H9 (cell line): ENCODE data around the gene ERFL. TPM values are rescaled to one million over a fixed set of nuclear protein-coding genes. Genes with fewer than 3 reads are reported as not detected.

Experiments
- DNase-seq: peaks from one replicate; pipeline ENCODE4 v3.0.0-alpha.2; 2017
- H2AFZ ChIP-seq: one replicate; pipeline ENCODE4 v1.6.1; 2013; ENCODE audit warnings: mild to moderate bottlenecking, low read length, control low read depth, moderate library complexity
- H2AK5ac ChIP-seq: 2 replicates; pipeline ENCODE4 v1.6.1; 2013; ENCODE audit warnings: low read length, control low read depth, mixed read lengths; ENCODE audit not compliant: insufficient read length
- H2BK120ac ChIP-seq: one replicate; pipeline ENCODE4 v1.6.1; 2013; ENCODE audit warnings: low read depth, mild to moderate bottlenecking, low read length, control low read depth, inconsistent platforms; ENCODE audit not compliant: poor library complexity, severe bottlenecking
- H2BK12ac ChIP-seq: 2 replicates; pipeline ENCODE4 v1.6.1; 2013; ENCODE audit warnings: low read length, control low read depth, mixed read lengths, low read depth; ENCODE audit not compliant: insufficient read length
- H2BK15ac ChIP-seq: 2 replicates; pipeline ENCODE4 v1.6.1; 2013; ENCODE audit warnings: low read depth, low read length, control low read depth
- H2BK20ac ChIP-seq: one replicate; pipeline ENCODE4 v1.6.1; 2013; ENCODE audit warnings: low read depth, mild to moderate bottlenecking, low read length, control low read depth, inconsistent platforms; ENCODE audit not compliant: poor library complexity, severe bottlenecking
- H2BK5ac ChIP-seq: 2 replicates; pipeline ENCODE4 v1.6.1; 2013; ENCODE audit warnings: low read length, control low read depth, mixed read lengths; ENCODE audit not compliant: insufficient read length
- H3K14ac ChIP-seq: 2 replicates; pipeline ENCODE4 v1.6.1; 2013; ENCODE audit warnings: low read length, control low read depth; ENCODE audit not compliant: insufficient read depth
- H3K18ac ChIP-seq: 2 replicates; pipeline ENCODE4 v1.6.1; 2013; ENCODE audit warnings: low read depth, mild to moderate bottlenecking, mixed read lengths, low read length, control low read depth; ENCODE audit not compliant: insufficient read length
- H3K23ac ChIP-seq: 2 replicates; pipeline ENCODE4 v1.6.1; 2013; ENCODE audit warnings: low read length, control low read depth, mixed read lengths, low read depth; ENCODE audit not compliant: insufficient read length
- H3K23me2 ChIP-seq: 2 replicates; pipeline ENCODE4 v1.6.1; 2013; ENCODE audit warnings: low read depth, mild to moderate bottlenecking, mixed read lengths, low read length, control low read depth; ENCODE audit not compliant: insufficient read length, poor library complexity, severe bottlenecking
- H3K27ac ChIP-seq: 2 replicates; pipeline ENCODE4 v1.5.1; 2013; ENCODE audit warnings: low read length, control low read depth, mixed read lengths, low read depth; ENCODE audit not compliant: insufficient read length
- H3K27me3 ChIP-seq: 2 replicates; pipeline ENCODE4 v1.6.1; 2013; ENCODE audit warnings: low read length, control low read depth, inconsistent platforms; ENCODE audit not compliant: insufficient read depth
- H3K4ac ChIP-seq: 2 replicates; pipeline ENCODE4 v1.6.1; 2013; ENCODE audit warnings: low read depth, mild to moderate bottlenecking, control low read depth, inconsistent platforms, low read length, moderate library complexity
- H3K4me1 ChIP-seq: 2 replicates; pipeline ENCODE4 v1.6.1; 2013; ENCODE audit warnings: low read length, control low read depth, inconsistent platforms; ENCODE audit not compliant: insufficient read depth
- H3K4me2 ChIP-seq: 2 replicates; pipeline ENCODE4 v1.6.1; 2013; ENCODE audit warnings: low read length, control low read depth, mixed read lengths; ENCODE audit not compliant: insufficient read length, insufficient read depth
- H3K56ac ChIP-seq: 2 replicates; pipeline ENCODE4 v1.6.1; 2013; ENCODE audit warnings: low read depth, mild to moderate bottlenecking, mixed read lengths, low read length, control low read depth; ENCODE audit not compliant: insufficient read length
- H3K79me1 ChIP-seq: 2 replicates; pipeline ENCODE4 v1.6.1; 2013; ENCODE audit warnings: low read depth, mild to moderate bottlenecking, moderate library complexity, low read length, control low read depth, inconsistent platforms; ENCODE audit not compliant: insufficient read depth, poor library complexity, severe bottlenecking
- H3K79me2 ChIP-seq: 2 replicates; pipeline ENCODE4 v1.6.1; 2013; ENCODE audit warnings: low read length, control low read depth, inconsistent platforms; ENCODE audit not compliant: insufficient read depth
- H3K9ac ChIP-seq: 2 replicates; pipeline ENCODE4 v1.6.1; 2013; ENCODE audit warnings: low read length, control low read depth, mixed read lengths; ENCODE audit not compliant: insufficient read length; ENCODE audit errors: extremely low read depth
- H3K9me3 ChIP-seq: one replicate; pipeline ENCODE4 v1.6.1; 2013; ENCODE audit warnings: low read depth, low read length, inconsistent platforms; ENCODE audit not compliant: control insufficient read depth
- H3T11ph ChIP-seq: one replicate; pipeline ENCODE4 v1.6.1; 2013; ENCODE audit warnings: mild to moderate bottlenecking, low read length, control low read depth, inconsistent platforms
- H4K20me1 ChIP-seq: one replicate; pipeline ENCODE4 v1.6.1; 2013; ENCODE audit not compliant: control insufficient read depth, insufficient read length, insufficient read depth
- H4K5ac ChIP-seq: 2 replicates; pipeline ENCODE4 v1.6.1; 2013; ENCODE audit warnings: low read depth, mild to moderate bottlenecking, mixed read lengths, low read length, control low read depth; ENCODE audit not compliant: insufficient read length
- H4K8ac ChIP-seq: replicated peaks from 2 replicates; pipeline ENCODE4 v1.6.1; 2013; ENCODE audit warnings: low read length, control low read depth, mixed read lengths, low read depth; ENCODE audit not compliant: insufficient read length
- H4K91ac ChIP-seq: 2 replicates; pipeline ENCODE4 v1.6.1; 2013; ENCODE audit warnings: low read depth, mild to moderate bottlenecking, moderate library complexity, mixed read lengths, low read length, control low read depth; ENCODE audit not compliant: insufficient read length
- H3K27ac Mint-ChIP-seq, 3 experiments: 2 replicates in 2 of 3; 3 replicates in 1 of 3; pipeline ENCODE4 v1.8.0; 2020 to 2021; ENCODE audit warnings: mixed read lengths in 3 of 3, mild to moderate bottlenecking in 1 of 3, moderate library complexity in 1 of 3
- H3K27me3 Mint-ChIP-seq: 2 replicates; pipeline ENCODE4 v1.8.0; 2021; ENCODE audit warnings: low read depth, mild to moderate bottlenecking, moderate library complexity, mixed read lengths
- H3K36me3 Mint-ChIP-seq, 3 experiments: 2 replicates in 2 of 3; 3 replicates in 1 of 3; pipeline ENCODE4 v1.8.0; 2020 to 2021; ENCODE audit warnings: low read depth in 3 of 3, mixed read lengths in 3 of 3; ENCODE audit not compliant: insufficient read depth in 1 of 3
- H3K4me1 Mint-ChIP-seq, 2 experiments: 2 replicates each; pipeline ENCODE4 v1.8.0; 2020; ENCODE audit warnings: mixed read lengths in 2 of 2
- H3K4me3 Mint-ChIP-seq, 2 experiments: 2 replicates in 1 of 2; 3 replicates in 1 of 2; pipeline ENCODE4 v1.8.0; 2020 to 2021; ENCODE audit warnings: mild to moderate bottlenecking in 2 of 2, mixed read lengths in 2 of 2, moderate library complexity in 1 of 2
- H3K9me3 Mint-ChIP-seq, 2 experiments: 2 replicates in 1 of 2; 3 replicates in 1 of 2; pipeline ENCODE4 v1.8.0; 2020; ENCODE audit warnings: mild to moderate bottlenecking in 2 of 2, mixed read lengths in 2 of 2, moderate library complexity in 1 of 2
- WGBS: extraction: QIAGEN DNeasy Blood & Tissue Kit; methylation state at CpG from one replicate; pipeline ENCODE4 v1.1.7; 2013; ENCODE audit warnings: missing lambda C conversion rate, low lambda C conversion rate, mixed read lengths; ENCODE audit not compliant: insufficient read length; ENCODE audit errors: extremely low coverage; 5-methylcytosine and 5-hydroxymethylcytosine counted together
- total RNA-seq: library from RNA; stranded (reverse); gene quantifications from 2 replicates; pipeline ENCODE4 v1.2.1, GENCODE V29; 2021
- TF ChIP-seq, protein P1 (sequence below): fragments of 200-600 bp; sonication (generic); conservative IDR thresholded peaks from 3 replicates; pipeline ENCODE4 v1.8.0; 2021; ENCODE audit warnings: antibody characterized with exemption, mild to moderate bottlenecking

Gene ERFL
- total RNA-seq, 1 experiment from 2014 or later: 0.22 TPM

GRCh38 chr19:41911889-41912731, 16.1 kb downstream of the ERFL start:
- TF ChIP-seq, protein P1, sequence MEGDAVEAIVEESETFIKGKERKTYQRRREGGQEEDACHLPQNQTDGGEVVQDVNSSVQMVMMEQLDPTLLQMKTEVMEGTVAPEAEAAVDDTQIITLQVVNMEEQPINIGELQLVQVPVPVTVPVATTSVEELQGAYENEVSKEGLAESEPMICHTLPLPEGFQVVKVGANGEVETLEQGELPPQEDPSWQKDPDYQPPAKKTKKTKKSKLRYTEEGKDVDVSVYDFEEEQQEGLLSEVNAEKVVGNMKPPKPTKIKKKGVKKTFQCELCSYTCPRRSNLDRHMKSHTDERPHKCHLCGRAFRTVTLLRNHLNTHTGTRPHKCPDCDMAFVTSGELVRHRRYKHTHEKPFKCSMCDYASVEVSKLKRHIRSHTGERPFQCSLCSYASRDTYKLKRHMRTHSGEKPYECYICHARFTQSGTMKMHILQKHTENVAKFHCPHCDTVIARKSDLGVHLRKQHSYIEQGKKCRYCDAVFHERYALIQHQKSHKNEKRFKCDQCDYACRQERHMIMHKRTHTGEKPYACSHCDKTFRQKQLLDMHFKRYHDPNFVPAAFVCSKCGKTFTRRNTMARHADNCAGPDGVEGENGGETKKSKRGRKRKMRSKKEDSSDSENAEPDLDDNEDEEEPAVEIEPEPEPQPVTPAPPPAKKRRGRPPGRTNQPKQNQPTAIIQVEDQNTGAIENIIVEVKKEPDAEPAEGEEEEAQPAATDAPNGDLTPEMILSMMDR: no peak
- Histone ChIP-seq H4K20me1 (no peaks in the 10 kb centered on the region), H3K56ac (no peak overlapping the region), H2BK5ac (no peak overlapping the region), H3K14ac (no peak overlapping the region), H3K18ac (no peak overlapping the region), H3K23me2 (peaks cover 5% of the 10 kb centered on the region), H2AK5ac (no peak overlapping the region), H3K23ac (no peak overlapping the region), H2BK20ac (no peak overlapping the region), H3K4ac (no peak overlapping the region), H3K79me2 (no peaks in the 10 kb centered on the region), H3K4me1 (no peaks in the 10 kb centered on the region), H4K91ac (no peak overlapping the region), H2BK120ac (no peak overlapping the region), H2AFZ (no peak overlapping the region), H3K79me1 (no peaks in the 10 kb centered on the region), H4K5ac (no peak overlapping the region), H2BK15ac (no peak overlapping the region), H3K4me2 (peak overlapping the region; percentile 48), H3K9ac (no peak overlapping the region), H4K8ac (no peak overlapping the region), H3K27me3 (peaks cover 66% of the 10 kb centered on the region), H3K9me3 (no peaks in the 10 kb centered on the region), H2BK12ac (no peak overlapping the region), H3T11ph (no peak overlapping the region), H3K27ac (no peak overlapping the region)
- Mint-ChIP-seq H3K27ac (no peak overlapping the region; a peak in 1 of 7 replicates), H3K4me3 (peak overlapping the region; percentile 41 to 76; a peak in 4 of 5 replicates), H3K36me3 (peaks cover 0 to 3% (median 2%) of the 10 kb centered on the region in 3 experiments; a peak in 2 of 7 replicates), H3K9me3 (peaks cover 0 to 2% of the 10 kb centered on the region in 2 experiments; a peak in 1 of 5 replicates), H3K4me1 (peaks cover 6 to 15% of the 10 kb centered on the region in 2 experiments; a peak in 3 of 4 replicates), H3K27me3 (peaks cover 3% of the 10 kb centered on the region)
- no peak for DNase-seq
- no CpG with 5 or more reads among the region's 29 CpGs for WGBS
